Stimulated activated CD4-positive, alpha-beta T cell treated with anti-CD3 and anti-CD28 coated beads, Interleukin-1b, Interleukin-23, amount 100 ng/mL, for 48 hours (primary cell): ENCODE results near the gene SLC9A9.

Source experiments
- DNase-seq: peaks from one replicate; pipeline ENCODE4 v3.0.0-alpha.2; 2020

The SLC9A9 gene

GRCh38 chr3:143676021-143676420 lies 172.2 kb downstream of the SLC9A9 start:
- no peak for DNase-seq

GRCh38 chr3:143674100-143674968 lies 173.9 kb downstream of the SLC9A9 start:
- peak; percentile 79 for DNase-seq

DNA sequence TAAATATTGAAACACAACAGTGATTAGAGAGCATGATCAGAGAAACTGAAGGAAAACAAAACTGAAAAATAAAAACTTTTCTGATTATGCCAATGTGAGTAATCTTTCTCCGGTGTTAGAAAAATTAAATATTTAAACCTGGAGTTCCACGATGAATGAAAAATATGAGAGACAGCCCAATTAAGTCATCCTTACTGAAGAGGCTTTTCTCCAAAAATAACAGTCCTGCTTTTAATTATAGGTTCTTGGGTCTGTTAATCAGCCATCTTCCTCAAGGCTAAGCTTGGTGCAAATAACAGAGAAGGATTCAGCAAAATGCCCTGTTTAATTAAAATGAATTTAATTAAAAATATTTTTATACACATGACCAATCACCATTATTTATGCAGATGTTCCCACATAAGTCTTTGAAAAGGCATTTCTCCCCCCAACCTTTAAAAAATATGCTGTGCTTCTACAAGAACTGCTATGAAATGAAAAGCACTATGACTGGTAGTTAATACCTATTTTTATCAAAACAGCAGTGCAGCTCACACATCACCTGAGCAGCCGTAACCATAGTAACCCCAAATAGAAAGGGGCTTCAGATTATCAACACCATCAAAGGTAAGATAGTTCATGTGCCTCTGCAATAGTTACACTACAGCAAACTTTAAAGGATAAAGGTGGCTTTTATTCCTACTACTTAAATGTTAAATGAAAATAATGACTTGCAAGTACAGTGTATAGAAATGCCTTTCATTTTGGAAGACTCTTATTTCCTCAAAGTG lies 175.7 kb downstream of the SLC9A9 start:
- no peak for DNase-seq

- no peak for DNase-seq
Measured at GRCh38 chr3:143671626-143672025, 176.6 kb downstream of the SLC9A9 start.

- DNase-seq: no peak
Measured at GRCh38 chr3:143668924-143669790, 179.1 kb downstream of the SLC9A9 start.

- DNase-seq: no peak
Measured at GRCh38 chr3:143668385-143668784, 179.9 kb downstream of the SLC9A9 start.

GRCh38 chr3:143661677-143662076 lies 186.6 kb downstream of the SLC9A9 start:
- no peak for DNase-seq

DNA sequence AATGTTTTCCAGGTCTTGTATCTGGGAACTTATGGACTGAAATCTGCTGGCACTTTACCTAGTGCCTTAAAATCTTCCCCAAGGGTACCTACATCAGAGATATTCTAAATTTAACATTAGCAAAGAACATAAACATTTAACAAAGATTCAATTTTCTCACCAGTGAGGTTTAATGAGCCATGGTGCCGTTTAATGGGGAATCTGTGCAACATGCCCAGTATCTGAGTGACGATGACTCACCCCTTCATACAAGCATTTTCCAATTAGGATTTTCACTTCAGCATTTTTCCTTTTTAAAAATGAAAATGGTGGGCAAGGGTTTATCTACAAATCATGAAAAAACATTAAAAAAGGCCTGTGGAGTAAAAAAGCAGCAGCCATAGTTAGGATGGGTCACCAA lies 189.4 kb downstream of the SLC9A9 start:
- DNase-seq: no peak

DNA sequence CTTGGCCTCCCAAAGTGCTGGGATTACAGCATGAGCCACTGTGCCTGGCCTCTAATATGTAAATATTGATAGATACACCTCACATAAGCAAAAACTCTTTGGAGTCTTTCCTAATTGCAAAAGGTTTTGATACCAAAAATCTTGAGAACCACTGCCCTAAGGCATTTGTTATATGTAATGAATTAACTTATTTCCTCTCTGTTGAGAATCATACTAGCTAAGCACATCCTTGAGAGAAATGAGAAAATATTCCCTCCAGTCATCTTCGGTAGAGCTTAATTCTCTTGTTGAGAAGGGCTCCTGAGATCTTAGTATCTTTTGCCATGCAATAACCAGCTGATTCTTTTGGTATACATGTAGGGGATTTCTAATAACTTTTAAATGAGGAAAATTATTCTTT lies 190.2 kb downstream of the SLC9A9 start:
- DNase-seq: no peak

GRCh38 chr3:143657391-143657790 lies 190.9 kb downstream of the SLC9A9 start:
- no peak for DNase-seq

- no peak for DNase-seq
Measured at GRCh38 chr3:143654906-143655305, 193.4 kb downstream of the SLC9A9 start.

DNA sequence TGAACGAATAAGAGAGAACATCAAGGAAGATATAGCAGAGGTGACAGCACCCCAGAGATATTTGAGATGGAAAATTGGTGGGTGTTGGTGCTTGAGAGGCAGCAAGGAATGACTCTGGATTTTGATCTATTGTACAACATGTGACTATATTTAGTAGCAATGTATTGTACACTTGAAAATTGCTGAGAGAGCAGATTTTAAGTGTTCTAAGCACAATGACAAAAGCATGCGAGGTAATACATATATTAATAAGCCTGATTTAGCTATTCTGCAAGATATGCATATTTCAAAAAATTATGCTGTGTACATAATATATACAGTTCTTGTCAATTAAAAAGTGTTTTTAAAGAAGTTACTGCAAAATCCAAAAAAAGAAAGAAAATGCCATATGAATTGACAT lies 194.3 kb downstream of the SLC9A9 start:
- DNase-seq: no peak

- no peak for DNase-seq
Measured at GRCh38 chr3:143653493-143653892, 194.8 kb downstream of the SLC9A9 start.

GRCh38 chr3:143652118-143652517 lies 196.2 kb downstream of the SLC9A9 start:
- DNase-seq: no peak

- DNase-seq: no peak
Measured at GRCh38 chr3:143650827-143651226, 197.4 kb downstream of the SLC9A9 start.

DNA sequence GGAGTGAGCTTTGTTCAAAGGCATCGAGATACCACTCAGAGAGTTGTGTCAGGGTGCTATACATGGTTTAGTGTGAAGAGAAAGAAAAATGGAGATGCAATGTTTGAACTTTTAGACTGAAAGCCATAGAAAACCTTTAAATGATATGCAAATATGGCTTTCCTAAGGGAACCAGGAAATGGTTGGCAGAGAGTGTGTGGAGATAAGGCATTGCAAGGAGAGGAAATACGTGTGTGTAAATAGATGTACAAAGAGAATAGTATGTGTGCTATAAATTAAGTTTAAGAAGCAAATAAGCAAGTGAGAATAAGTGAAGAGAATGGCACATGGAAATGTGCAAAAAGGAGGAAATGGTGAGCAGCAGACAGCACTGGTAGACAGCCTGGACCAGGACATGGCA lies 198.1 kb downstream of the SLC9A9 start:
- DNase-seq: no peak

GRCh38 chr3:143648708-143649107 lies 199.6 kb downstream of the SLC9A9 start:
- no peak for DNase-seq

DNA sequence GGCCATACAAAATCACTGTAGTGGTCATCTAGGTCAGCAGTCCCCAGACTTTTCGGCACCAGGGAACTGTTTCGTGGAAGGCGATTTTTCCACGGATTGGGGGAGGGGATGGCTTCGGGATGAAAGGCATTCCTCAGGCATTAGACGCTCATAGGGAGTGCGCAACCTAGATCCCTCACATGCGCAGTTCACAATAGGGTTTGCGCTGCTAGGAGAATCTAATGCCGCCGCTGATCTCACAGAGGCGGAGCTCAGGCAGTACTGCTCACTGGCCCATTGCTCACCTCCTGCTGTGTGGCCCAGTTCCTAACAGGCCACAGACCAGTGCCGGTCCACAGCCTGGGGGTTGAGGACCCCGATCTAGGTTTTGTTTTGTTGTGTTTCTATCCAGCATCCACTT lies 200.1 kb downstream of the SLC9A9 start:
- DNase-seq: no peak

DNA sequence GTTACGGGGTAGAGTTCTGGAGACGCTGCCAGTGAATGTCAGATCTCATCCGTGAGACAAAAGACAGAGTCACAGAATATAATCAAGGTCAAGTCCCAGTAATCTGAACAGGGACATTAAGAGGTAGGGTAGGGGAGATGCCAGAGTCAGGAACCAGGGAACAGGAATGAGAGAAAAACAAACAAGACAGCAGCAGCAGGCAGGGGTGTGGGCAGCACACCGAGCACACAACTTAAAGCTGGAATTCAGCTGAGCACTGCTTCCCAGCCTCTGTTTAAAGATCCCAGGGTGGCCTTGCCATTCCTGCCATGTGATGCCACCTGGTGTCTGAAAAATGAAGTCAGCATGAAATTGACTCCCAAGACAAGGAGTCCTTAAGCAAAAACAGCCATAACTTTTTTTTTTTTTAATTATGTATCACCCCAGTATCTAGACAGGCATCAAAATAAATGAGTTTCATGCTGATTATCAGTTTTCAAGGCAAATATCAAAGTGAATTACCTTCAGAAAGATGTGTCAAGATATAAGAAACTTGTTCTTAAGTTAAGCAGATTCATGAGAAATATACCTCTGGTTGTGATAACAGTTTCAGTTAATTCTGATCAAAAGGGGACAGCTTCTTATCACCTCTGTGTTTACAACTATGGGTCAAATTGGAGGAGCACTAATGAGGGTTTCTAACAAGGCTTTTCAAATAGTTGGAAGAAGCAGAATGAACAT lies 203.7 kb downstream of the SLC9A9 start:
- no peak for DNase-seq

DNA sequence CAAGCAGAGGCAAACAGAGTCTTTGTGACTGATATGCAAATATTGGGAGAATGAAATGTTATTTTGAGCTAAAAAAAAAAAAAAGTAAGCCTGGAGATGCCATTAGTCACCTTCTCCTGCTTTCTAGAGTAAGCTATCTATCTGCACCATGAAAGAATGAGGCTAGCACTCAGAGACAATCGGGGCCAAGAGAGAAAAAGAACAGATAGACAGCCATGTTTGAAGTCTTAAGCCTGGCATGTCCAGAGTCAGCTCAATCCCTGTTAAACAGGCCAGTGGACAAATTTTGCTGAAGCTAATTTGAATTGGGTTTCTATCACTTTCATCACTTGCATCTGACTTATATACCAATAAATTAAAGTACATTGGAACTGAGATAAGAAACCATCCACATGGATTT lies 204.4 kb downstream of the SLC9A9 start:
- DNase-seq: no peak

- no peak for DNase-seq
Measured at GRCh38 chr3:143640774-143641173, 207.5 kb downstream of the SLC9A9 start.

- no peak for DNase-seq
Measured at GRCh38 chr3:143637133-143637532, 211.1 kb downstream of the SLC9A9 start.

DNA sequence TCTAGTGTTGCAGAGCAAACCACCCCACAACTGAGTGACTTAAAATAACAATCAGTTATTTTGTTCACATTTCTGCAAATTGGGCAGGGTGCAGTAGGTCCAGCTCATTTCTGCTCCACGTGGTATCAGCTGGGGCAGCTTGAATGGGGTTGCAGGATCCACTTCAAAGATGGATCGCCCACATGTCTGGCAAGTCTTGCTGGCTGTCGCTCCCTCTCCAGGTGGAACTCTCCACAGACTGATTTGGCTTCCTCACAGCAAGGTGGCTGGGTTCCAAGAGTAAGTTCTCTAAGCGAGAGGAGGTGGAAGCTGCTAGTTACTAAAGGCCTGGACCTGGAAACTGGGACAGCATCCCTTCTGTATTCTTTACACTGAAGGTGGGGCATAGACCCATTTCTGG lies 213.3 kb downstream of the SLC9A9 start:
- no peak for DNase-seq
